Mucosa of descending colon (tissue), 3 donors: ENCODE results near the gene NPTN. TPM values are rescaled to one million over a fixed set of nuclear protein-coding genes. Genes with fewer than 3 reads are reported as not detected.
A peak's percentile ranks its signal among the peaks of the same experiment; 100 is the strongest.

Source experiments
- ATAC-seq: fragments of 200-7000 bp; cut with Tn5 transposase; one replicate; pipeline ENCODE4 v1.9.1; 2020; ENCODE audit warnings: mild to moderate bottlenecking, moderate library complexity
- DNase-seq, 3 donors: peaks; one replicate each; pipeline ENCODE4 v3.0.0-alpha.2; 2020
- H3K36me3 ChIP-seq: fragments of 200-600 bp; one replicate; pipeline ENCODE4 v1.8.0; 2021; ENCODE audit warnings: low read depth, mild to moderate bottlenecking
- H3K4me1 ChIP-seq: fragments of 200-600 bp; one replicate; pipeline ENCODE4 v1.8.0; 2021; ENCODE audit warnings: low read depth, mild to moderate bottlenecking
- H3K4me3 ChIP-seq: fragments of 200-600 bp; one replicate; pipeline ENCODE4 v1.8.0; 2021; ENCODE audit warnings: mild to moderate bottlenecking
- H3K9me3 ChIP-seq: fragments of 200-600 bp; one replicate; pipeline ENCODE4 v1.8.0; 2021; ENCODE audit warnings: mild to moderate bottlenecking
- CTCF ChIP-seq: fragments of 200-600 bp; IDR thresholded peaks from one replicate; pipeline ENCODE4 v1.8.0; 2022; ENCODE audit warnings: antibody characterized with exemption, mild to moderate bottlenecking
- intact Hi-C, 2 donors: fragments of 100-400 bp; cut with DNase I in 1 of 2; cut with micrococcal nuclease in 1 of 2; formaldehyde crosslinking; loops; one replicate each; pipeline versions ENCODE4 v1.11.0 to v1.11.1; 2022; cut with DNase I, micrococcal nuclease
- total RNA-seq, 3 donors: library from RNA; stranded (reverse); fragmentation: NEBNext Ultra II Directional in 2 of 3; extraction: Animal tissue kit (Norgen Biotek cat#: 25700) in 2 of 3; gene quantifications; one replicate each; pipeline versions ENCODE4 v1.2.1 to v1.2.4, GENCODE V29; 2021 to 2023
- donor health status: DM: no; HTN: no; CAD: no; lungs with moderate emphysema.
- donor health status: DM: no; HTN: no; CAD: no.
- donor health status: DM: no; HTN: yes; CAD: no.

The NPTN gene
- total RNA-seq, 3 donors from 2014 or later: 157 to 200 (median 168) TPM

- H3K4me1 ChIP-seq: peaks cover 9% of the 10 kb centered on the region
- H3K9me3 ChIP-seq: no peaks in the 10 kb centered on the region
- no peak overlapping the region for H3K4me3 ChIP-seq
- no peak for TF ChIP-seq CTCF
- no peaks in the 10 kb centered on the region for H3K36me3 ChIP-seq
- ATAC-seq: no peak
- DNase-seq: no peak
- intact Hi-C loops: loop anchor here in 1 of 2 donors (10.0 kb wide), 1 partner anchor 45 kb away; the partner anchor contains the start of gene NPTN
Measured at GRCh38 chr15:73679964-73680363, 46.8 kb upstream of the NPTN start.

- Histone ChIP-seq H3K4me3 (no peak overlapping the region), H3K4me1 (peaks cover 6% of the 10 kb centered on the region), H3K36me3 (no peaks in the 10 kb centered on the region), H3K9me3 (no peaks in the 10 kb centered on the region)
- intact Hi-C loops: no loop called here
- no peak for TF ChIP-seq CTCF
- DNase-seq (no peak), ATAC-seq (no peak)
Measured at GRCh38 chr15:73679180-73679579, 46.0 kb upstream of the NPTN start.

GRCh38 chr15:73678498-73678897, 45.3 kb upstream of the NPTN start:
- TF ChIP-seq CTCF: no peak
- intact Hi-C loops: no loop called here
- DNase-seq (no peak), ATAC-seq (no peak)
- Histone ChIP-seq H3K4me1 (peaks cover 1% of the 10 kb centered on the region), H3K4me3 (no peak overlapping the region), H3K9me3 (no peaks in the 10 kb centered on the region), H3K36me3 (no peaks in the 10 kb centered on the region)

GRCh38 chr15:73677733-73678132, 44.5 kb upstream of the NPTN start:
- no peak for TF ChIP-seq CTCF
- intact Hi-C loops: loop anchor here (2.0 kb wide), 1 partner anchor 23 kb away; no protein-coding TSS in a partner anchor
- DNase-seq (no peak), ATAC-seq (no peak)
- no peaks in the 10 kb centered on the region for H3K4me1 ChIP-seq
- no peak overlapping the region for H3K4me3 ChIP-seq
- H3K9me3 ChIP-seq: no peaks in the 10 kb centered on the region
- no peaks in the 10 kb centered on the region for H3K36me3 ChIP-seq

- peak; percentile 65 for TF ChIP-seq CTCF
- peak; percentile 92 for ATAC-seq
Measured at GRCh38 chr15:73677146-73677607, 44.0 kb upstream of the NPTN start.

GRCh38 chr15:73674587-73674986, 41.4 kb upstream of the NPTN start:
- H3K4me1 ChIP-seq: no peaks in the 10 kb centered on the region
- DNase-seq: no peak
- no peak overlapping the region for H3K4me3 ChIP-seq
- ATAC-seq: no peak
- no peaks in the 10 kb centered on the region for H3K36me3 ChIP-seq
- TF ChIP-seq CTCF: no peak
- no peaks in the 10 kb centered on the region for H3K9me3 ChIP-seq
- intact Hi-C loops: no loop called here

More at GRCh38 chr15:73677146-73677607, 44.0 kb upstream of the NPTN start:
- Histone ChIP-seq H3K4me3 (no peak overlapping the region), H3K36me3 (no peaks in the 10 kb centered on the region), H3K4me1 (no peaks in the 10 kb centered on the region), H3K9me3 (no peaks in the 10 kb centered on the region)
- intact Hi-C loops: loop anchor here (2.0 kb wide), 1 partner anchor 24 kb away; no protein-coding TSS in a partner anchor
- DNase-seq: peak in 2 of 3 donors; percentile 52 to 90
